HEK293 (cell line): Measurements from ENCODE around the gene LDHAL6B.

Experiments used
- CTCF ChIA-PET: fragments of 350-600 bp; formaldehyde crosslinking; extraction: SDS; loops from one replicate; lab custom pipeline; 2021; ENCODE audit warnings: antibody characterized with exemption; lab: Yijun Ruan, JAX
- POLR2A ChIA-PET: fragments of 300-600 bp; formaldehyde crosslinking; extraction: SDS; loops from one replicate; lab custom pipeline; 2020; ENCODE audit warnings: antibody characterized with exemption, inconsistent platforms; lab: Yijun Ruan, JAX
- H3K27ac ChIP-seq: fragments of 200-500 bp; sonication (Bioruptor generic); 2 replicates; pipeline ENCODE4 v1.5.1; 2014; ENCODE audit warnings: low read depth, low read length, control low read depth, inconsistent platforms; ENCODE audit errors: extremely low read depth
- H3K36me3 ChIP-seq, 2 experiments: fragments of 200-500 bp in 1 of 2; sonication (Bioruptor generic) in 1 of 2; 1 replicate in 1 of 2; 2 replicates in 1 of 2; pipeline ENCODE4 v1.5.1; 2014 to 2017; ENCODE audit warnings: inconsistent platforms in 2 of 2, low read length in 2 of 2; ENCODE audit not compliant: control insufficient read depth in 2 of 2, insufficient read depth in 1 of 2
- H3K4me1 ChIP-seq: fragments of 200-500 bp; sonication (Bioruptor generic); 2 replicates; pipeline ENCODE4 v1.5.1; 2014; ENCODE audit warnings: mild to moderate bottlenecking, low read length, inconsistent platforms; ENCODE audit not compliant: control insufficient read depth, insufficient read depth
- H3K4me3 ChIP-seq: 2 replicates; pipeline ENCODE4 v1.5.1; 2011; ENCODE audit warnings: low read depth, mild to moderate bottlenecking, control low read depth, low read length, moderate library complexity
- H3K9me3 ChIP-seq: fragments of 200-500 bp; sonication (Bioruptor generic); 2 replicates; pipeline ENCODE4 v1.5.1; 2014; ENCODE audit warnings: low read depth, low read length, inconsistent platforms; ENCODE audit not compliant: control insufficient read depth, insufficient read depth
- HOXC10 ChIP-seq: sonication (generic); formaldehyde crosslinking; IDR thresholded peaks from 2 replicates; pipeline ENCODE4 v1.8.1; 2023; ENCODE audit warnings: mild to moderate bottlenecking, missing genetic modification reagents
- OSR2 ChIP-seq: fragments of 450-650 bp; formaldehyde crosslinking; IDR thresholded peaks from 2 replicates; pipeline ENCODE4 v1.5.1; 2016; ENCODE audit warnings: missing biosample characterization, missing genetic modification characterization
- REST ChIP-seq: fragments of 450-650 bp; formaldehyde crosslinking; IDR thresholded peaks from 2 replicates; pipeline ENCODE4 v1.5.1; 2016; ENCODE audit warnings: missing biosample characterization, missing genetic modification characterization
- SCRT2 ChIP-seq: fragments of 450-650 bp; formaldehyde crosslinking; IDR thresholded peaks from 2 replicates; pipeline ENCODE4 v1.5.1; 2016; ENCODE audit warnings: missing biosample characterization, missing genetic modification characterization
- SP7 ChIP-seq: fragments of 450-650 bp; formaldehyde crosslinking; IDR thresholded peaks from 2 replicates; pipeline ENCODE4 v1.5.1; 2016; ENCODE audit warnings: missing biosample characterization, missing genetic modification characterization
- ZBTB1 ChIP-seq: fragments of 450-650 bp; formaldehyde crosslinking; IDR thresholded peaks from 2 replicates; pipeline ENCODE4 v1.5.1; 2016; ENCODE audit warnings: missing biosample characterization, missing genetic modification characterization
- ZBTB6 ChIP-seq: fragments of 450-650 bp; formaldehyde crosslinking; IDR thresholded peaks from 2 replicates; pipeline ENCODE4 v1.5.1; 2017; ENCODE audit warnings: missing biosample characterization, missing genetic modification characterization
- ZFHX2 ChIP-seq: fragments of 450-650 bp; formaldehyde crosslinking; conservative IDR thresholded peaks from 2 replicates; pipeline ENCODE4 v1.5.1; 2016; ENCODE audit warnings: missing biosample characterization, missing genetic modification characterization
- ZNF10 ChIP-seq: fragments of 450-650 bp; formaldehyde crosslinking; IDR thresholded peaks from 2 replicates; pipeline ENCODE4 v1.5.1; 2017; ENCODE audit warnings: missing biosample characterization, missing genetic modification characterization
- ZNF221 ChIP-seq: fragments of 450-650 bp; formaldehyde crosslinking; IDR thresholded peaks from 2 replicates; pipeline ENCODE4 v1.5.1; 2017; ENCODE audit warnings: missing biosample characterization, missing genetic modification characterization, borderline replicate concordance
- ZNF24 ChIP-seq: fragments of 450-650 bp; formaldehyde crosslinking; IDR thresholded peaks from 2 replicates; pipeline ENCODE4 v1.5.1; 2016; ENCODE audit warnings: missing biosample characterization, missing genetic modification characterization
- ZNF335 ChIP-seq: fragments of 450-650 bp; formaldehyde crosslinking; conservative IDR thresholded peaks from 2 replicates; pipeline ENCODE4 v1.5.1; 2016; ENCODE audit warnings: missing biosample characterization, missing genetic modification characterization
- ZNF394 ChIP-seq: fragments of 450-650 bp; formaldehyde crosslinking; IDR thresholded peaks from 2 replicates; pipeline ENCODE4 v1.5.1; 2016; ENCODE audit warnings: missing biosample characterization, missing genetic modification characterization, mild to moderate bottlenecking, moderate library complexity, borderline replicate concordance
- ZNF473 ChIP-seq: fragments of 450-650 bp; formaldehyde crosslinking; IDR thresholded peaks from 2 replicates; pipeline ENCODE4 v1.5.1; 2017; ENCODE audit warnings: missing biosample characterization, missing genetic modification characterization
- ZNF560 ChIP-seq: fragments of 450-650 bp; formaldehyde crosslinking; IDR thresholded peaks from 2 replicates; pipeline ENCODE4 v1.5.1; 2017; ENCODE audit warnings: missing biosample characterization, missing genetic modification characterization, borderline replicate concordance
- ZNF585B ChIP-seq: fragments of 450-650 bp; formaldehyde crosslinking; IDR thresholded peaks from 2 replicates; pipeline ENCODE4 v1.5.1; 2016; ENCODE audit warnings: missing biosample characterization, missing genetic modification characterization
- ZNF600 ChIP-seq: fragments of 450-650 bp; formaldehyde crosslinking; IDR thresholded peaks from 2 replicates; pipeline ENCODE4 v1.5.1; 2016; ENCODE audit warnings: missing biosample characterization, missing genetic modification characterization
- ZNF624 ChIP-seq: fragments of 450-650 bp; formaldehyde crosslinking; IDR thresholded peaks from 2 replicates; pipeline ENCODE4 v1.5.1; 2017; ENCODE audit warnings: missing biosample characterization, missing genetic modification characterization
- ZNF629 ChIP-seq: fragments of 450-650 bp; formaldehyde crosslinking; IDR thresholded peaks from 2 replicates; pipeline ENCODE4 v1.5.1; 2017; ENCODE audit warnings: missing biosample characterization, missing genetic modification characterization
- ZNF660 ChIP-seq: fragments of 450-650 bp; IDR thresholded peaks from 2 replicates; pipeline ENCODE4 v1.5.1; 2018; ENCODE audit warnings: missing biosample characterization, mild to moderate bottlenecking, missing genetic modification characterization
- ZNF776 ChIP-seq: fragments of 450-650 bp; formaldehyde crosslinking; IDR thresholded peaks from 2 replicates; pipeline ENCODE4 v1.5.0; 2017; ENCODE audit warnings: missing biosample characterization, missing genetic modification characterization, borderline replicate concordance
- ZSCAN23 ChIP-seq: fragments of 450-650 bp; formaldehyde crosslinking; IDR thresholded peaks from 2 replicates; pipeline ENCODE4 v1.5.1; 2016; ENCODE audit warnings: missing biosample characterization, missing genetic modification characterization
- ZSCAN4 ChIP-seq: fragments of 450-650 bp; formaldehyde crosslinking; IDR thresholded peaks from 2 replicates; pipeline ENCODE4 v1.5.1; 2017; ENCODE audit warnings: missing biosample characterization, missing genetic modification characterization
- ZXDB ChIP-seq: fragments of 450-650 bp; formaldehyde crosslinking; IDR thresholded peaks from 2 replicates; pipeline ENCODE4 v1.5.1; 2016; ENCODE audit warnings: missing biosample characterization, missing genetic modification characterization

The LDHAL6B gene

GRCh38 chr15:59255680-59256336 lies 49.2 kb downstream of the LDHAL6B start:
- ChIA-PET POLR2A (no interaction called here), CTCF (interaction anchor here (2.2 kb wide), 1 partner anchor 8 kb away, joined by 6 read pairs; no protein-coding TSS in a partner anchor)
- Histone ChIP-seq H3K36me3 (no peaks in the 10 kb centered on the region; a peak in 1 of 3 replicates), H3K4me1 (0 out of 2 replicates have a peak, but pooled peaks cover 2% of the 10 kb centered on the region), H3K4me3 (no peak overlapping the region), H3K9me3 (no peaks in the 10 kb centered on the region), H3K27ac (no peak overlapping the region)
- no peak for TF ChIP-seq ZXDB (tag by site-specific recombination)
- TF ChIP-seq ZNF600 (tag by site-specific recombination), result peak; percentile 52; the same call in 1 of the 2 replicates
- TF ChIP-seq ZNF629 (tag by site-specific recombination), result peak; percentile 66
- peak; percentile 49 for TF ChIP-seq SP7 (tag by site-specific recombination)
- peak; percentile 73 for TF ChIP-seq ZNF660 (tag by site-specific recombination)
- no peak for TF ChIP-seq ZNF335
- TF ChIP-seq ZNF10, result peak; percentile 70; the same call in 1 of the 2 replicates
- TF ChIP-seq OSR2 (tag by site-specific recombination), result 0 out of 2 replicates have a peak, but pooled peaks have one; percentile 16
- no peak for TF ChIP-seq ZSCAN4 (tag by site-specific recombination)

- POLR2A ChIA-PET, result no interaction called here
- TF ChIP-seq ZSCAN23 (tag by site-specific recombination), result no peak
- peak; percentile 74; the same call in 1 of the 2 replicates for TF ChIP-seq SCRT2 (tag by site-specific recombination)
- TF ChIP-seq, all 188 proteins: peak for 1
- 0 out of 2 replicates have a peak, but pooled peaks cover 2% of the 10 kb centered on the region for H3K4me1 ChIP-seq
- no peak overlapping the region for H3K4me3 ChIP-seq
- CTCF ChIA-PET, result interaction anchor here (2.2 kb wide), 1 partner anchor 9 kb away, joined by 6 read pairs; no protein-coding TSS in a partner anchor
- no peak overlapping the region for H3K27ac ChIP-seq
- no peaks in the 10 kb centered on the region for H3K9me3 ChIP-seq
- H3K36me3 ChIP-seq, result no peaks in the 10 kb centered on the region; a peak in 1 of 3 replicates
These were observed 49.8 kb downstream of the LDHAL6B start for GRCh38 chr15:59256482-59256881.

- H3K4me1 ChIP-seq, result 0 out of 2 replicates have a peak, but pooled peaks cover 2% of the 10 kb centered on the region
- POLR2A ChIA-PET, result interaction anchor here (0.6 kb wide), 1 partner anchor 606 kb away, joined by 4 read pairs; no protein-coding TSS in a partner anchor
- TF ChIP-seq ZNF221 (tag by site-specific recombination) (no peak), ZNF394 (no peak), ZNF24 (tag by site-specific recombination) (no peak), ZNF560 (tag by site-specific recombination) (no peak), ZNF585B (no peak), ZBTB1 (tag by site-specific recombination) (no peak), HOXC10 (CRISPR knock-in tag) (no peak), ZSCAN23 (tag by site-specific recombination) (no peak), ZBTB6 (tag by site-specific recombination) (no peak), ZFHX2 (tag by site-specific recombination) (no peak), ZNF624 (no peak), ZNF473 (tag by site-specific recombination) (no peak), ZNF776 (tag by site-specific recombination) (no peak), REST (tag by site-specific recombination) (no peak)
- CTCF ChIA-PET, result interaction anchor here (0.7 to 2.2 kb wide), 3 partner anchors 10 to 1063 kb away, joined by 3 to 6 read pairs (median 4); no protein-coding TSS in a partner anchor
- H3K4me3 ChIP-seq, result no peak overlapping the region
- no peak overlapping the region for H3K27ac ChIP-seq
- H3K9me3 ChIP-seq, result no peaks in the 10 kb centered on the region
- no peaks in the 10 kb centered on the region; a peak in 1 of 3 replicates for H3K36me3 ChIP-seq
These were observed 50.5 kb downstream of the LDHAL6B start for GRCh38 chr15:59257140-59257539.
